LNCaP clone FGC (cell line): Measurements from ENCODE around the gene PUM1.

Source experiments
- DNase-seq: peaks from one replicate; pipeline ENCODE4 v3.0.0-alpha.2; 2011; ENCODE audit warnings: low read depth
- H3K4me3 ChIP-seq: 2 replicates; pipeline ENCODE4 v1.5.1; 2011; ENCODE audit warnings: mild to moderate bottlenecking, low read depth, low read length, control low read depth
- CTCF ChIP-seq: IDR thresholded peaks from 2 replicates; pipeline ENCODE4 v1.5.1; 2012; ENCODE audit warnings: mild to moderate bottlenecking; ENCODE audit not compliant: control insufficient read depth, insufficient read depth; ENCODE audit errors: extremely low read depth

Gene PUM1

GRCh38 chr1:30906631-30907441 lies 158.7 kb downstream of the PUM1 start:
- no peak for DNase-seq
- no peak for TF ChIP-seq CTCF
- H3K4me3 ChIP-seq, result no peak overlapping the region

- DNase-seq, result no peak
- H3K4me3 ChIP-seq, result no peak overlapping the region
- TF ChIP-seq CTCF, result no peak
Observed at GRCh38 chr1:30905916-30906620, 159.4 kb downstream of the PUM1 start.

DNA sequence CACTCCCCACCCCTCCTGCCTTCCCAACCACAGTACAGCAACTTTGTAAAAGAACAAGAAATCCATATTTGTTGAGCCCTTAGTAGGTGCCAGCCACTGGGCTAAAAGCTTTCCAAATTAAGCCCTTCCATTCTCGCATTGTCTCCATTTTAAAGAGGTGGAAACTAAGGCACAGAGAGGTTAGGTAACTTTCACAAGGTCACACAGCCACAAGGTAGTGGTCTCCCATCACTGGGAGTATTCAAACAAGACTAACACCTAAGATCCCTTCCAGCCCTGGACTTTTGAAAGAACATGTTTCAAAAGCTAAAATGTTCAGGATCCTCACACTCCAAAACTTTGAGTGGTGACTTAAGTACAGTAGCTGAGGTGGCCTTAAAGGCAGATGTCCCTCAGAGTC lies 160.1 kb downstream of the PUM1 start:
- no peak overlapping the region for H3K4me3 ChIP-seq
- TF ChIP-seq CTCF, result no peak
- no peak for DNase-seq

- TF ChIP-seq CTCF, result no peak
- no peak overlapping the region for H3K4me3 ChIP-seq
- no peak for DNase-seq
Observed at GRCh38 chr1:30904962-30905335, 160.6 kb downstream of the PUM1 start.

- no peak for TF ChIP-seq CTCF
- no peak for DNase-seq
- no peak overlapping the region for H3K4me3 ChIP-seq
Observed at GRCh38 chr1:30904191-30904961, 161.1 kb downstream of the PUM1 start.

- no peak for DNase-seq
- no peak for TF ChIP-seq CTCF
- H3K4me3 ChIP-seq, result no peak overlapping the region
Observed at GRCh38 chr1:30903343-30904034, 162.0 kb downstream of the PUM1 start.
